DOHH2 (cell line): Measurements from ENCODE around the gene APOE.
"Not testable (repeated sequence)": the region's sequence is repeated elsewhere in the genome, so short reads cannot be mapped to it uniquely, and the experiment has no call there.

ENCODE experiments used
- H3F3A ChIP-seq: fragments of 200-600 bp; sonication (generic), shearing (Covaris generic); 2 replicates; pipeline ENCODE4 v1.6.0; 2016; ENCODE audit warnings: antibody characterized with exemption, mild to moderate bottlenecking; ENCODE audit not compliant: control insufficient read depth, insufficient read depth
- H3K27ac ChIP-seq: fragments of 200-600 bp; sonication (generic); 2 replicates; pipeline ENCODE4 v1.5.1; 2014; ENCODE audit warnings: low read depth, mild to moderate bottlenecking, low read length, moderate library complexity
- H3K27me3 ChIP-seq: fragments of 200-600 bp; sonication (generic); 2 replicates; pipeline ENCODE4 v1.6.1; 2014; ENCODE audit warnings: mild to moderate bottlenecking, low read length, mixed read lengths; ENCODE audit not compliant: control insufficient read depth
- H3K36me3 ChIP-seq: fragments of 200-600 bp; sonication (generic); 2 replicates; pipeline ENCODE4 v1.6.1; 2014; ENCODE audit warnings: mild to moderate bottlenecking, low read length, moderate library complexity, mixed read lengths; ENCODE audit not compliant: control insufficient read depth
- H3K4me1 ChIP-seq: fragments of 200-600 bp; sonication (generic); 2 replicates; pipeline ENCODE4 v1.6.1; 2014; ENCODE audit warnings: mild to moderate bottlenecking, low read length, mixed read lengths; ENCODE audit not compliant: control insufficient read depth
- H3K4me2 ChIP-seq: fragments of 200-600 bp; sonication (generic); 2 replicates; pipeline ENCODE4 v1.6.0; 2014; ENCODE audit warnings: mild to moderate bottlenecking, low read length, moderate library complexity
- H3K4me3 ChIP-seq: fragments of 200-600 bp; sonication (generic); 2 replicates; pipeline ENCODE4 v1.5.1; 2014; ENCODE audit warnings: mild to moderate bottlenecking, low read length, mixed read lengths
- H3K79me2 ChIP-seq: fragments of 200-600 bp; sonication (generic); 2 replicates; pipeline ENCODE4 v1.6.1; 2014; ENCODE audit warnings: mild to moderate bottlenecking, low read length, mixed read lengths; ENCODE audit not compliant: control insufficient read depth
- H3K9me2 ChIP-seq: fragments of 200-600 bp; sonication (generic); replicated peaks from 2 replicates; pipeline ENCODE4 v1.6.1; 2014; ENCODE audit warnings: mild to moderate bottlenecking, low read length, mixed read lengths; ENCODE audit not compliant: control insufficient read depth
- H3K9me3 ChIP-seq: fragments of 200-600 bp; sonication (generic); 2 replicates; pipeline ENCODE4 v1.6.1; 2014; ENCODE audit warnings: antibody characterized with exemption, low read length, mixed read lengths; ENCODE audit not compliant: control insufficient read depth, insufficient read depth
- H4K20me1 ChIP-seq: fragments of 200-600 bp; sonication (generic); 2 replicates; pipeline ENCODE4 v1.6.0; 2014; ENCODE audit warnings: low read depth, mild to moderate bottlenecking, antibody characterized with exemption, low read length, moderate library complexity; ENCODE audit not compliant: control insufficient read depth, insufficient read depth
- CTCF ChIP-seq: fragments of 200-600 bp; sonication (generic); IDR thresholded peaks from one replicate; pipeline ENCODE4 v1.5.1; 2014; ENCODE audit warnings: antibody characterized with exemption, mild to moderate bottlenecking, low read depth, low read length; ENCODE audit not compliant: poor library complexity, severe bottlenecking
- EZH2phosphoT487 ChIP-seq: fragments of 200-600 bp; sonication (generic); IDR thresholded peaks from 2 replicates; pipeline ENCODE4 v1.6.1; 2017; ENCODE audit warnings: borderline replicate concordance, mild to moderate bottlenecking, antibody characterized with exemption, low read length, moderate library complexity, mixed read lengths

APOE gene

GRCh38 chr19:44925114-44925891 is 19.7 kb downstream of the APOE start:
- H3K4me3 ChIP-seq = no peak overlapping the region
- no peaks in the 10 kb centered on the region for H3K36me3 ChIP-seq
- no peaks in the 10 kb centered on the region for H3F3A ChIP-seq
- no peaks in the 10 kb centered on the region for H3K4me1 ChIP-seq
- H3K9me2 ChIP-seq = no peaks in the 10 kb centered on the region
- H3K9me3 ChIP-seq = no peaks in the 10 kb centered on the region
- H4K20me1 ChIP-seq = no peaks in the 10 kb centered on the region
- H3K27ac ChIP-seq = no peak overlapping the region
- peaks cover 26% of the 10 kb centered on the region for H3K27me3 ChIP-seq
- no peak overlapping the region for H3K4me2 ChIP-seq
- no peaks in the 10 kb centered on the region for H3K79me2 ChIP-seq
- TF ChIP-seq EZH2phosphoT487 (no peak), CTCF (no peak)

GRCh38 chr19:44926245-44927077 is 20.9 kb downstream of the APOE start:
- H3K4me3 ChIP-seq, H3K36me3 ChIP-seq, H3K4me2 ChIP-seq, H3K9me2 ChIP-seq, H4K20me1 ChIP-seq, H3F3A ChIP-seq, H3K9me3 ChIP-seq, H3K79me2 ChIP-seq, H3K27ac ChIP-seq, H3K4me1 ChIP-seq: not testable (repeated sequence)
- H3K27me3 ChIP-seq = peaks cover 26% of the 10 kb centered on the region

GRCh38 chr19:44927746-44928145 is 22.1 kb downstream of the APOE start:
- H3K9me2 ChIP-seq = no peaks in the 10 kb centered on the region
- H3F3A ChIP-seq = no peaks in the 10 kb centered on the region
- no peaks in the 10 kb centered on the region for H3K36me3 ChIP-seq
- H3K9me3 ChIP-seq = no peaks in the 10 kb centered on the region
- H3K27me3 ChIP-seq = peaks cover 26% of the 10 kb centered on the region
- no peak overlapping the region for H3K27ac ChIP-seq
- no peak overlapping the region for H3K4me2 ChIP-seq
- TF ChIP-seq EZH2phosphoT487 (no peak), CTCF (no peak)
- no peaks in the 10 kb centered on the region for H3K79me2 ChIP-seq
- no peaks in the 10 kb centered on the region for H3K4me1 ChIP-seq
- H4K20me1 ChIP-seq = no peaks in the 10 kb centered on the region
- H3K4me3 ChIP-seq = no peak overlapping the region

- Histone ChIP-seq H3K4me1 (no peaks in the 10 kb centered on the region), H3F3A (no peaks in the 10 kb centered on the region), H3K9me3 (no peaks in the 10 kb centered on the region), H4K20me1 (no peaks in the 10 kb centered on the region), H3K9me2 (no peaks in the 10 kb centered on the region), H3K27me3 (peaks cover 15% of the 10 kb centered on the region), H3K4me3 (no peak overlapping the region), H3K27ac (no peak overlapping the region), H3K79me2 (no peaks in the 10 kb centered on the region), H3K4me2 (no peak overlapping the region), H3K36me3 (no peaks in the 10 kb centered on the region)
- TF ChIP-seq CTCF (no peak), EZH2phosphoT487 (no peak)
These were observed 24.5 kb downstream of the APOE start for GRCh38 chr19:44930088-44930487.
